ENCODE measurements around the gene AP2B1. TPM values are rescaled to one million over a fixed set of nuclear protein-coding genes. Genes with fewer than 3 reads are reported as not detected.
"Not testable (repeated sequence)": the region's sequence is repeated elsewhere in the genome, so short reads cannot be mapped to it uniquely, and the experiment has no call there.

The AP2B1 gene
- total RNA-seq, 6 experiments from 2014 or later = 33.8 to 62.7 (median 40.8) TPM

- Histone ChIP-seq H3K4me3 (no peak overlapping the region), H3K36me3 (peaks cover 4 to 54% (median 8%) of the 10 kb centered on the region in 4 donors), H3K9me3 (no peaks in the 10 kb centered on the region), H3K27me3 (no peaks in the 10 kb centered on the region), H3K4me1 (no peaks in the 10 kb centered on the region), H3K27ac (no peak overlapping the region)
- intact Hi-C loops (cut with DNase I) = no loop called here
- 85% methylated on average over 2 of the region's 2 CpGs for WGBS (ENCODE audit: insufficient coverage, low coverage, low lambda C conversion rate, missing lambda C conversion rate)
- TF ChIP-seq, protein P1, sequence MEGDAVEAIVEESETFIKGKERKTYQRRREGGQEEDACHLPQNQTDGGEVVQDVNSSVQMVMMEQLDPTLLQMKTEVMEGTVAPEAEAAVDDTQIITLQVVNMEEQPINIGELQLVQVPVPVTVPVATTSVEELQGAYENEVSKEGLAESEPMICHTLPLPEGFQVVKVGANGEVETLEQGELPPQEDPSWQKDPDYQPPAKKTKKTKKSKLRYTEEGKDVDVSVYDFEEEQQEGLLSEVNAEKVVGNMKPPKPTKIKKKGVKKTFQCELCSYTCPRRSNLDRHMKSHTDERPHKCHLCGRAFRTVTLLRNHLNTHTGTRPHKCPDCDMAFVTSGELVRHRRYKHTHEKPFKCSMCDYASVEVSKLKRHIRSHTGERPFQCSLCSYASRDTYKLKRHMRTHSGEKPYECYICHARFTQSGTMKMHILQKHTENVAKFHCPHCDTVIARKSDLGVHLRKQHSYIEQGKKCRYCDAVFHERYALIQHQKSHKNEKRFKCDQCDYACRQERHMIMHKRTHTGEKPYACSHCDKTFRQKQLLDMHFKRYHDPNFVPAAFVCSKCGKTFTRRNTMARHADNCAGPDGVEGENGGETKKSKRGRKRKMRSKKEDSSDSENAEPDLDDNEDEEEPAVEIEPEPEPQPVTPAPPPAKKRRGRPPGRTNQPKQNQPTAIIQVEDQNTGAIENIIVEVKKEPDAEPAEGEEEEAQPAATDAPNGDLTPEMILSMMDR (IDR thresholded peaks at IDR 0.05) = no peak
- TF ChIP-seq POLR2A (IDR thresholded peaks at IDR 0.05) = no peak
- ATAC-seq = no peak
- DNase-seq = no peak
Measured at GRCh38 chr17:35605678-35606077, 18.6 kb downstream of the AP2B1 start.

GRCh38 chr17:35607239-35607847 lies 20.2 kb downstream of the AP2B1 start:
- Histone ChIP-seq H3K27ac (no peak overlapping the region), H3K27me3 (no peaks in the 10 kb centered on the region), H3K4me3 (no peak overlapping the region), H3K36me3 (peaks cover 4 to 61% (median 10%) of the 10 kb centered on the region in 4 donors), H3K4me1 (no peaks in the 10 kb centered on the region), H3K9me3 (no peaks in the 10 kb centered on the region)
- no peak for DNase-seq
- 68% methylated on average over 3 of the region's 3 CpGs for WGBS (ENCODE audit: insufficient coverage, low coverage, low lambda C conversion rate, missing lambda C conversion rate)
- TF ChIP-seq, protein P1 (IDR thresholded peaks at IDR 0.05) = no peak
- ATAC-seq = no peak
- intact Hi-C loops (cut with DNase I) = no loop called here

DNA sequence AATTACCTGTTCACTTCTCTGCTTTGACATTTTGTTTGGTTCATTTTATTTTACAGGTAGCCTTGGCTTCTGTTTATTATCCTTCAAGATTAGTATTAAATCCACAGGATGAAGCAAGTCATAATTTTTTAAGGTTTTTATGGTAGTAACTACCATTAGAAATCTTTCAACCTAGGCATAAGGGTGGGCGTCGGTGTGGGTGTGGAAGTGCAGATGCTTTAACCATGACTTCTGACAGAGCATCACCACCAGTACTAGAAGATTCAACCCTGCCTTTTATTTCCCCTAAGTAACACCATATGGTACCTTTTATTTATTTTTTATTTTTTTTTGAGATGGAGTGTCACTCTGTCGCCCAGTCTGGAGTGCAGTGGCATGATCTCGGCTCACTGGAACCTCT lies 22.7 kb downstream of the AP2B1 start:
- no peaks in the 10 kb centered on the region for H3K27me3 ChIP-seq
- H3K27ac ChIP-seq = no peak overlapping the region
- DNase-seq = no peak
- H3K36me3 ChIP-seq = peaks cover 4 to 51% (median 9%) of the 10 kb centered on the region in 4 donors
- H3K4me1 ChIP-seq = no peaks in the 10 kb centered on the region
- TF ChIP-seq, protein P1 (IDR thresholded peaks at IDR 0.05) = no peak
- no peak for TF ChIP-seq POLR2A (IDR thresholded peaks at IDR 0.05)
- intact Hi-C loops (cut with DNase I) = loop anchor here (5.0 kb wide), 1 partner anchor 137 kb away; no protein-coding TSS in a partner anchor
- WGBS (ENCODE audit: insufficient coverage, low coverage, low lambda C conversion rate, missing lambda C conversion rate) = 93% methylated on average over 4 of the region's 4 CpGs
- H3K4me3 ChIP-seq = no peak overlapping the region
- no peaks in the 10 kb centered on the region for H3K9me3 ChIP-seq
- no peak for ATAC-seq

DNA sequence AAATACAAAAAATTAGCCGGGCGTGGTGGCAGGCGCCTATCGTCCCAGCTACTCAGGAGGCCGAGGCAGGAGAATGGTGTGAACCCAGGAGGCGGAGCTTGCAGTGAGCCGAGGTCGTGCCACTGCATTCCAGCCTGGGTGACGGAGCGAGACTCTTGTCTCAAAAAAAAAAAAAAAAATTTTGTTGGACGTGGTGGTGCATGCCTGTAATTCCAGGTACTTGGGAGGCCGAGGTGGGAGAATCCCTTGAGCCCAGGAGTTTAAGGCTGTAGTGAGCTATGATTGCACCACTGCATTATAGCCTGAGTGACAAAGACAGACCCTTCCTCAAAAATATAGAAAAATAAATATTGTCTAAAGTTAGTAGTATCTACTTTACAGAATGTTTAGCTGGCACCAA lies 23.6 kb downstream of the AP2B1 start:
- H3K27ac ChIP-seq, DNase-seq, ATAC-seq, H3K27me3 ChIP-seq, H3K4me3 ChIP-seq, H3K4me1 ChIP-seq, H3K9me3 ChIP-seq: not testable (repeated sequence)
- 69% methylated on average over 5 of the region's 12 CpGs for WGBS (ENCODE audit: insufficient coverage, low coverage, low lambda C conversion rate, missing lambda C conversion rate)
- peaks cover 2 to 49% (median 8%) of the 10 kb centered on the region in 4 donors for H3K36me3 ChIP-seq
- intact Hi-C loops (cut with DNase I) = loop anchor here (5.0 kb wide), 1 partner anchor 137 kb away; no protein-coding TSS in a partner anchor

DNA sequence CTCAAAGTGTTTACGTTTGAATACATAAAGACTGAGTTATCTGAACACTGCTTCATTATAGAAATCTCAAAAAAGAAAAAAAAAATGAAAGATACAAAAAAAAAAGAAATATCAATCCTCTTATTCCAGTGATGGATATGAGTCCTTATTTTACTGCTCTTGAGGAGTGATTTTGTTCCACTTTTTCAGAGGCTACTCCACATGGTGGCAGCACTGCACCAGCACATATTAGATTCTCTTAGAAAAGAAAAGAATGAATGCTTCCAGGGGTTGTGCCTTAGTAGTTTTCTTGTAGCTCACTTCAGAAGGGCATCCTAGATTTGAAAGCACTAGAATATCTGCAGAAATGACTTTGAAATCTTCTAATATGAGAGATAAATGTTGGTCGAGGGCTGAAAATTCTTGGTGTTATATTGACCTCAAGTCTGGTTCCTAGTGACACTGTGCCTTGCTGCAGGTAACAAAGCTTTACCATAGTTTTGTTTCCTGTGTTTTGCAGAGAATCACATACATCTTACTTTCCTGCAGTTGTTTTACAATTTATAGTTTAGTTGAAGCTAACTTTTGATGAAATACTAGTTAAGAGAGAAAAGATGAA lies 25.9 kb downstream of the AP2B1 start:
- WGBS (ENCODE audit: insufficient coverage, low coverage, low lambda C conversion rate, missing lambda C conversion rate) = 68% methylated on average over 2 of the region's 2 CpGs
- H3K36me3 ChIP-seq = peaks cover 2 to 40% (median 6%) of the 10 kb centered on the region in 4 donors
- DNase-seq = peak in 2 of 3 donors; percentile 37 to 56
- no peak for TF ChIP-seq POLR2A (IDR thresholded peaks at IDR 0.05)
- TF ChIP-seq, protein P1 (IDR thresholded peaks at IDR 0.05) = peak; percentile 69 to 72 (median 71)
- ATAC-seq = peak; percentile 66 to 77 (median 70)
- H3K4me1 ChIP-seq = no peaks in the 10 kb centered on the region
- no peak overlapping the region for H3K4me3 ChIP-seq
- H3K9me3 ChIP-seq = no peaks in the 10 kb centered on the region
- intact Hi-C loops (cut with DNase I) = loop anchor here (5.0 kb wide), 1 partner anchor 134 kb away; no protein-coding TSS in a partner anchor
- H3K27ac ChIP-seq = no peak overlapping the region
- no peaks in the 10 kb centered on the region for H3K27me3 ChIP-seq

Data from right lobe of liver (tissue), 6 donors.